ENCODE results near the gene HMX1. TPM values are rescaled to one million over a fixed set of nuclear protein-coding genes. Genes with fewer than 3 reads are reported as not detected.

The HMX1 gene
- not detected for total RNA-seq

GRCh38 chr4:8871417-8872401 lies at the start of gene HMX1:
HMX1 (minus strand) TSS chr4:8871839; CDS start chr4:8871614, 225 bp downstream.
- peaks cover 20 to 40% of the 10 kb centered on the region in 2 donors for H3K27me3 ChIP-seq
- no peak for DNase-seq (ENCODE audit: low spot score)
- no peaks in the 10 kb centered on the region for H3K36me3 ChIP-seq
- peak within 1 kb of the TSS in 1 of 2 donors; percentile 33 for H3K4me3 ChIP-seq
- no peak within 1 kb of the TSS for H3K27ac ChIP-seq
- peaks cover 0 to 12% of the 10 kb centered on the region in 2 donors for H3K4me1 ChIP-seq
- no peak for TF ChIP-seq CTCF (IDR thresholded peaks at IDR 0.05)
- no peaks in the 10 kb centered on the region for H3K9me3 ChIP-seq

GRCh38 chr4:8920969-8921368 lies 49.3 kb upstream of the HMX1 start:
- H3K36me3 ChIP-seq = no peaks in the 10 kb centered on the region

GRCh38 chr4:8920289-8920965 lies 48.8 kb upstream of the HMX1 start:
- no peaks in the 10 kb centered on the region for H3K27me3 ChIP-seq

More at GRCh38 chr4:8920969-8921368, 49.3 kb upstream of the HMX1 start:
- peaks cover 0 to 28% of the 10 kb centered on the region in 2 donors for H3K9me3 ChIP-seq
- no peak for TF ChIP-seq CTCF (IDR thresholded peaks at IDR 0.05)
- no peaks in the 10 kb centered on the region for H3K4me1 ChIP-seq
- H3K27me3 ChIP-seq = no peaks in the 10 kb centered on the region
- no peak overlapping the region for H3K27ac ChIP-seq
- no peak overlapping the region for H3K4me3 ChIP-seq
- DNase-seq (ENCODE audit: low spot score) = peak; percentile 30

GRCh38 chr4:8919651-8920288 lies 48.1 kb upstream of the HMX1 start:
- Histone ChIP-seq H3K4me3 (no peak overlapping the region), H3K9me3 (peaks cover 0 to 25% of the 10 kb centered on the region in 2 donors), H3K4me1 (no peaks in the 10 kb centered on the region), H3K27ac (no peak overlapping the region), H3K36me3 (no peaks in the 10 kb centered on the region), H3K27me3 (no peaks in the 10 kb centered on the region)
- TF ChIP-seq CTCF (IDR thresholded peaks at IDR 0.05) = no peak
- peak; percentile 38 for DNase-seq (ENCODE audit: low spot score)

More at GRCh38 chr4:8920289-8920965, 48.8 kb upstream of the HMX1 start:
- Histone ChIP-seq H3K27ac (no peak overlapping the region), H3K36me3 (no peaks in the 10 kb centered on the region), H3K4me3 (no peak overlapping the region), H3K4me1 (no peaks in the 10 kb centered on the region), H3K9me3 (peaks cover 0 to 28% of the 10 kb centered on the region in 2 donors)
- DNase-seq (ENCODE audit: low spot score) = no peak
- no peak for TF ChIP-seq CTCF (IDR thresholded peaks at IDR 0.05)

GRCh38 chr4:8917868-8918783 lies 46.5 kb upstream of the HMX1 start:
- Histone ChIP-seq H3K27ac (no peak overlapping the region), H3K9me3 (peaks cover 0 to 11% of the 10 kb centered on the region in 2 donors), H3K4me3 (no peak overlapping the region), H3K4me1 (no peaks in the 10 kb centered on the region), H3K27me3 (no peaks in the 10 kb centered on the region), H3K36me3 (no peaks in the 10 kb centered on the region)
- peak; percentile 72 to 90 for TF ChIP-seq CTCF (IDR thresholded peaks at IDR 0.05)
- DNase-seq (ENCODE audit: low spot score) = peak; percentile 59

Measured in right atrium auricular region (tissue), 2 donors.